NCI-H2196 (cell line): Measurements from ENCODE around the gene PRCD.

Source experiments
- DNase-seq: peaks from one replicate; lab custom pipeline; 2025; ENCODE audit not compliant: unreplicated experiment; lab: John Stamatoyannopoulos, UW

PRCD gene

DNA sequence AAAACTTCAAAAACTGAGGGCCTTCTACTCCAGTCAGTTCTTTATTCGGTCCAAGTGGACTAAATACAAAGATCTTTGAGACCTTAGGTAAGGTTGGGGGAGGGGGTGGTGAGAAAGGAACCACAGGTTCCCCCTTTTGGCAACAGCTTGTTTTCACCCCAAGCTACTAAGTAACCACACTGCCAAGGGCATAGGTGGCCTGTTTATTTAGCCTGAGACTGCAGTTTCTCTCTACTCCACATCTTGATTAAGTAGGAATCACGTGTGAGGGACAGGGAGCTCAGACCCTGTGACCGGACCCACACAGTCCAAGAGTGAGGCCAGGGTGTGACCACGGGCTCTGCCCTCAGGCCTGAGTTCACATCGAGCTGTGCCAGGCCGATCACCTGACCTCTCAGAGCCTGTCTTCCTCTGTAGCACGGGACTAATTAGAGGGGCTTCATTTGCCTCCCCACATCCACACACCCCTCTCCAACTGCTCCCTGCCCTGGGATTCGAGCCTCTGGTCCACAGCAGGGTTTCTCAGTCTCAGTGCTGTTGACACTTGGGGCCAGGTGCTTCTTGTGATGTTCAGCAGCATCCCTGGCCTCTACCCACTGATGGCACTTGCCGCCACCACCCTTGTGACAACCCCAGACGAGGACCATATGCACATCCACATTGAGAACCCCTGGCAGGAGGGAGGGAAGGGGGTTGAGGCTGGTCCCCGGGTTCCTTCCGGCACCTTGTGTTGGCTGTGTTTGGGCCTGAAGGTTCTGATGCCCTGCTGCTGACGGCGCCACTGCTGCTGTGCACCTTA, 28.0 kb downstream of the PRCD start:
- no peak for DNase-seq

GRCh38 chr17:76568811-76569221, 29.0 kb downstream of the PRCD start:
- no peak for DNase-seq

GRCh38 chr17:76569607-76570279, 29.9 kb downstream of the PRCD start:
- DNase-seq: peak; percentile 97

- no peak for DNase-seq
These were observed 30.6 kb downstream of the PRCD start for GRCh38 chr17:76570457-76570856.

- DNase-seq: no peak
These were observed 31.1 kb downstream of the PRCD start for GRCh38 chr17:76570877-76571471.

- DNase-seq: no peak
These were observed 32.5 kb downstream of the PRCD start for GRCh38 chr17:76572201-76572910.

- no peak for DNase-seq
These were observed 33.3 kb downstream of the PRCD start for GRCh38 chr17:76573096-76573495.

DNA sequence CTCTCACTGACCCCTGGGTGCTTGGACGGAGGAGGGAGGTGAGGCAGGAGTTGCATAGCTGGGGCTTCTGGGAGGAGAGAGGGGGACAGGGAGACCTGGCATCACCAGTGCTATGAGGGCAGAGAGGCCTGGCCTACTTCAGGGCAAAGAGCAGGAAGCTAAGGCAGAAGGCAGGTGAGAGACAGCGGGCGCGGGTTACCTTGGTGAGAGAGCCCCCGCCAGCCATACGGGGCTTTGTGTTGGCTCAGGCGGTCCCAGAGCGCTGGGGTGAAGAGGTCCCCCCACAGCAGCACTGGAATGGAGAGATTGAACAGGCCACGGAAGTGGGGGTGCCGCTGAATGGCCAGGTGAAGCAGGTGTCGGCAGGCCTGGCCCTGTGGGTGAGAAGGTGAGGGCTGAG, 34.3 kb downstream of the PRCD start:
- no peak for DNase-seq

- no peak for DNase-seq
These were observed 35.7 kb downstream of the PRCD start for GRCh38 chr17:76575570-76575969.

DNA sequence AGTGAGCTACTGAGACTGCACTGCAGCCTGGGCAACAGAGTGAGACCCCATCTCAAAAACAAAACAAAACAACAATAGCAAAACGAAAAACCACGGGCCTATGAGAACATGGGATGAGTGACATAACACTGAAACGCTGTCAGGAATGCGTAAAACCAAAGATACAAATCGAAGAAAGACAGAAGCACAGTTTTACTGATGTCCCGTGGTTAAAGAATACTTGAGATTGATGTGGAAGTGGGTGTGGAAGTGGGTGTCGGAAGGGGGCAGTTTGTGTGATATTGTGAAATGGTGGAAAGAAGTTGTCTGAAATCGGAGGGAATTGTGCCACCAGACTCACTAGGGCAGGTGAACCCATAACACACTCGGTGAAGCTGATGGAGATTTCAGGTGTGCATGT, 36.3 kb downstream of the PRCD start:
- no peak for DNase-seq

DNA sequence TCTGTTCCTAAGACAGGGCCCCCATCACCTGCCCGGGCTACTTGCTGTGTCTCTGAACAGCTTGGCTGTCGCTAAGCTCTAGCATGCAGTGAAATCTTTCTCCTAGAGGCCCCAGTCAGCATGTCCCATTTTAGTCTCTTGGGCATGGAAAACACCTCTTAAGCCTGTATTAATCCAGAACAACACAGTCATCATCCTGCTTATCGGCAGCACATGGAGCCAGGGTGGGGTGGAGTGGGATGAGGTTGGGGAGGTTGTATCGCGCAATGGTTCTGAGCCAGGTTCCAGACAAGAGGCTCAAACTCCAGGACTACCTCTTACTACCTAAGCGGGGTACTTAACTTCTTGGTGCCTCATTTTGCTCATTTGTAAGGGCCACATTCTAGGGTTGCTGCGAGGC, 38.0 kb downstream of the PRCD start:
- DNase-seq: no peak

DNA sequence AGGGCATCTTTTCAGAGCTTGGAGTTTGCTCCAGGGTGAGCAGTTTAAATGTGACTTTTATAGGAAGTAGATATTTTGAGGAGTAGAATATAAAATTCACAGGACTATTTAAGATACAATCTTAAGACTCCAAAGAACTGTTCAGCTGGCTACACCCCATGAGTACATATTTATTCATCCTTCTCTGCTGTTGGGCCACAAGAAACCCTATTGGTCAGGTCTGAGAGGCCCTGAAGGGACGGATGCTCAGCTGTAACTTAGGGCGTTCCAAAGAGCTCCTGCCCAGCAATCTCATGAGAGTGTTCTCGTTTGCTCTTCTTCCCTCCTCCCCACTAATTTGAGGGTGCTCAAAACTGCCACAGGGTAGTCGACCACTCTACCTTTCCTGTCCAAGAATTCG, 38.5 kb downstream of the PRCD start:
- no peak for DNase-seq

GRCh38 chr17:76579281-76579680, 39.4 kb downstream of the PRCD start:
- DNase-seq: no peak

DNA sequence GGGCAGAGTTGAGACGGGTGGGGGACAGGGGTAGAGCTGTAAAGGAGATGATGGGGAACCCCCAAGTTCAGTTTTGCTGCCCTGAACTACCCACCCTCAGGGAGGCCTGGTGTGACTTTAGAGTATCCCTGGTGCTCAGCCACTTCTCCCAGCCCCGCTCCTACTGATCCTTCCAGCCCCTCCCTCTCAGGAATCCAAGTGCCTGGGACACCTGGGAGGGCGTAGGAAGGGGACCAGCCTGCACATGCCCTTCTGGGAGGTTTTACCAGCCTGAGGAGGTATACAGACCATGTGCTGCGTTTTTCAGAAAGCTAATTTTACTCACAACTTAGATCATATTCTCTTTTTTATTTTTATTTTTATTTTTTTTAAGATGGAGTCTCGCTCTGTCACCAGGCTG, 41.7 kb downstream of the PRCD start:
- no peak for DNase-seq

DNA sequence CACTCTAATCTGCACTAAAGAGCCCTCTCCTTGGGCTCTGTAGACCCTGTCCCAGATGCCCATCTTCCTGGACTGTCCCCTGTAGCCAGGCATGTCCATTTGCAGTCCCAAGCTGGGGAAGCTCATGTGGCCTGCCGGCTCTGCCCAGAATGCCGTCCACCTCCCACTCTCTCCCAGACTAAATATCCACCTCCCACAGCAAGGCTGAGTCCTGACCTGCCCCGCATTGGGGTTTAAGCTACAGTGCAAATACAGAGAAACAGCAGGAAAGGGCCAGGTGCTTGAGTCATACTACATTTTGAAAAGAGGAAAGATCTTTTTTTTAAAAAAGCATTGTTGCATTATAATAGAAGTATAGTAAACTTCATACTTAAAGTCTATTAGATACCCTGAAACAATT, 42.8 kb downstream of the PRCD start:
- DNase-seq: no peak

- DNase-seq: no peak
These were observed 44.7 kb downstream of the PRCD start for GRCh38 chr17:76584427-76585032.

GRCh38 chr17:76585033-76585648, 45.3 kb downstream of the PRCD start:
- no peak for DNase-seq

DNA sequence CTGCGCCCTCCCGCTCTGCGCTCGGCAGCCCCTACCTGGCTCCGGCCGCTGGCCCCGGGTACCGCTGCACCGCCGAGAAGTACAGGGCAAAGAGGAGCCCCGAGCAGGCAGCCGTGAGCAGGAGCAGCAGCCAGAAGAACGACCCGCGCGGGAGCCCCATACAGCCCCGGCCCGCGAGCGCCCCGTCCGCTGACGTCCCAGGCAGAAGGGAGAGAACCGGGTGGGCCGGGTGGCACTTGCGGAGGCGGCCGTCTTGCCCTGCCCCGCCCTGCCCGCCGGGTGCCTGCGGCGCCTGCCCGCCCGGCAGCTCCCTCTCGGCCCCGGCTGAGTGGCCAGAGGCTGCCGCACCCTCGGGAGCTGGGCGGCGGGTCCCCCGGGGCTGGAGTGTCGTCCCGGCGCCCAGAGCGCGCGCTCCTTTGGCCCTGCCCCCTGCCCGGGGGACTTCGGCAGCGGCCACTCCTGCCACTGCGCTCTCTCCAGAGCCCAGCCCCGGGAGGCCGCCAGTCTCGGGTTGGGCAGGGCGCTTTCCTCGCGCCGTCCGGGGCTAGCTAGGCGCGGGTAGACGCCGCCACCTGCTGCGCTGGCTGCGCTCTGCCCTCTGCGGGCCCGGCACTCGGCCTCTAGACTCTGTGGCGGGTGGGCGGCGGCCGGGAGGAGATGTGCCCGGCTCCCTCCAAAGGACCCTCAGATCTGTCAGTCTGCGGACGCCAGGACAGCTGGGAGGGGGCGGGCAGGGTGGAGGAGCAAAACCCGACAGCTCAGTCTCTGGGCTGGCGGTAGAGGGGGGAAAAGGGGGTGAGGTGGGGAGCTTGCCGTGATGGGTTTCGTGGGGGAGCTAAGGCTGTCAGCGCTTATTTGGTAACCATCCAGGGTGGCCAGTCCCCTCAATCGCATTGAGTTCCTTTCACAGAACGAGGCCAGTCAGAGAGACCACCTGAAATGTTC, 46.1 kb downstream of the PRCD start, which contains the start of gene ST6GALNAC2:
Gene ST6GALNAC2 (minus strand): TSS at position 212 of the 945 bp plus-strand sequence. CDS start 52 bp downstream, at position 160.
- DNase-seq: peak; percentile 83

DNA sequence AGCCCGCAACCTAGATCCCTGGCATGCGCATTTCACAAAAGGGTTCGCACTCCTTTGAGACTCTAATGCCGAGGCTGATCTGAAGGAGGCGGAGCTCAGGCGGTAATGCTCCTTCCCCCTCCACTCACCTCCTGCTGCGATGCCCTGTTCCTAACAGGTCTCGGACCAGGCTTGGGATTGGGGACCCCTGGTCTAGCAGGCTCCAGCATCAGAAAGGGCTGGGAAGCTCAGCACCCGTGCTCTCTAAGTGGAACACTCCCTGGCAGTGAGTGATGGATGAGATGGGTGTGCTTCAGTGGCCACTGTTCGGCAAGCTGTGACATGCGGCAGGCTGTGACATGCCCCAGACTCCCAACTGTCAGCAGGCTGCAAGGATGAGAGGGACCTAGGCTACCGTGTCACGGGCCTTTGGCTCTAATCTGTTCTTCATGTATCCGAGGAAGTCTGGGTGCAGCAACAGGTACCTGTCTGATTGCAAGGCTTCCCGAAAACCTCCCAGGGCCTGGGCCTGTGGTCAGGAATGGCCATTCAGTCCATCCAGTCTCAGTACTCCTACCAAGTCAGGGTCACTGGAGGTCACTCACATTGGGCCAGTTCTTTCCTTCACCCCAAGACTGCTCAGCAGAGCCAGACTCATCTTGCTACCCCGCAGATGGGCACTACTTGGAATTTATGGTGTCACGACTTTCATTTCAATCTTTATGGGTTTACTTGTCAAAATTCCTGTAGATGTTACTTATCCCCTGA, 47.1 kb downstream of the PRCD start:
- no peak for DNase-seq
